Measurements from ENCODE around the gene KANSL1. TPM values are rescaled to one million over a fixed set of nuclear protein-coding genes. Genes with fewer than 3 reads are reported as not detected.

KANSL1 gene
- polyA plus RNA-seq, 1 donor from 2014 or later, result 65.0 TPM

GRCh38 chr17:46035112-46035818 is 158.0 kb downstream of the KANSL1 start:
- peaks cover 21% of the 10 kb centered on the region for H3K36me3 ChIP-seq (ENCODE audit: insufficient read depth, low read length)
- no peaks in the 10 kb centered on the region for H4K20me1 ChIP-seq (ENCODE audit: insufficient read depth)

GRCh38 chr17:46033392-46033791 is 159.8 kb downstream of the KANSL1 start:
- H3K79me2 ChIP-seq (replicated peaks; ENCODE audit: insufficient read depth, low read length), result no peaks in the 10 kb centered on the region
- H3K9me2 ChIP-seq (ENCODE audit: insufficient read depth, low read length), result no peaks in the 10 kb centered on the region
- H3F3A ChIP-seq (ENCODE audit: insufficient read depth, low read length, poor library complexity, severe bottlenecking), result no peaks in the 10 kb centered on the region
- H3K9ac ChIP-seq (ENCODE audit: low read length), result no peak overlapping the region
- no peak overlapping the region for H3K4me3 ChIP-seq (ENCODE audit: low read length)
- H3K9me3 ChIP-seq (ENCODE audit: low read length), result no peaks in the 10 kb centered on the region
- peaks cover 4% of the 10 kb centered on the region for H4K20me1 ChIP-seq (ENCODE audit: insufficient read depth)
- H3K27me3 ChIP-seq (ENCODE audit: insufficient read depth, low read depth, low read length), result no peaks in the 10 kb centered on the region
- TF ChIP-seq REST (IDR thresholded peaks at IDR 0.05; ENCODE audit: borderline replicate concordance), result no peak
- no peak for TF ChIP-seq EP300 (conservative IDR thresholded peaks at IDR 0.05; ENCODE audit: poor library complexity, severe bottlenecking)
- no peak overlapping the region for H3K27ac ChIP-seq (ENCODE audit: low read length)
- no peak overlapping the region for H2AFZ ChIP-seq (ENCODE audit: low read depth, low read length)
- H3K4me2 ChIP-seq (ENCODE audit: low read length), result no peak overlapping the region
- H3K36me3 ChIP-seq (ENCODE audit: insufficient read depth, low read length), result peaks cover 23% of the 10 kb centered on the region

More at GRCh38 chr17:46035112-46035818, 158.0 kb downstream of the KANSL1 start:
- H3K9ac ChIP-seq (ENCODE audit: low read length), result no peak overlapping the region
- H3K4me3 ChIP-seq (ENCODE audit: low read length), result no peak overlapping the region
- no peaks in the 10 kb centered on the region for H3F3A ChIP-seq (ENCODE audit: insufficient read depth, low read length, poor library complexity, severe bottlenecking)
- H3K4me2 ChIP-seq (ENCODE audit: low read length), result no peak overlapping the region
- no peaks in the 10 kb centered on the region for H3K79me2 ChIP-seq (replicated peaks; ENCODE audit: insufficient read depth, low read length)
- no peaks in the 10 kb centered on the region for H3K27me3 ChIP-seq (ENCODE audit: insufficient read depth, low read depth, low read length)
- no peaks in the 10 kb centered on the region for H3K9me3 ChIP-seq (ENCODE audit: low read length)
- TF ChIP-seq RAD21 (conservative IDR thresholded peaks at IDR 0.05), result no peak
- TF ChIP-seq SMC3 (conservative IDR thresholded peaks at IDR 0.05; ENCODE audit: poor library complexity), result no peak
- no peak for TF ChIP-seq REST (IDR thresholded peaks at IDR 0.05; ENCODE audit: borderline replicate concordance)
- TF ChIP-seq MXI1 (conservative IDR thresholded peaks at IDR 0.05; ENCODE audit: poor library complexity, severe bottlenecking), result no peak
- no peak for TF ChIP-seq POLR2AphosphoS5 (IDR thresholded peaks at IDR 0.05)
- no peak for TF ChIP-seq EP300 (conservative IDR thresholded peaks at IDR 0.05; ENCODE audit: poor library complexity, severe bottlenecking)
- TF ChIP-seq TAF1 (IDR thresholded peaks at IDR 0.05; ENCODE audit: low read depth), result no peak
- TF ChIP-seq EZH2 (IDR thresholded peaks at IDR 0.05; ENCODE audit: borderline replicate concordance, insufficient read depth, low read length, poor library complexity, severe bottlenecking), result no peak
- no peak for TF ChIP-seq CTCF (IDR thresholded peaks at IDR 0.05; ENCODE audit: poor library complexity, severe bottlenecking)
- no peaks in the 10 kb centered on the region for H3K9me2 ChIP-seq (ENCODE audit: insufficient read depth, low read length)
- H2AFZ ChIP-seq (ENCODE audit: low read depth, low read length), result no peak overlapping the region
- no peak overlapping the region for H3K27ac ChIP-seq (ENCODE audit: low read length)
